ENCODE results near the gene SLC7A4. TPM values are rescaled to one million over a fixed set of nuclear protein-coding genes. Genes with fewer than 3 reads are reported as not detected.
"Not testable (repeated sequence)": the region's sequence is repeated elsewhere in the genome, so short reads cannot be mapped to it uniquely, and the experiment has no call there.

SLC7A4 gene
- total RNA-seq, 1 donor from 2014 or later = 0.25 TPM

- DNase-seq = no peak
- Histone ChIP-seq H3K4me1 (no peaks in the 10 kb centered on the region), H3K4me3 (no peak overlapping the region), H3K27ac (replicated peaks) (no peak overlapping the region), H3K27me3 (ENCODE audit: low read depth) (peaks cover 23% of the 10 kb centered on the region), H3K36me3 (no peaks in the 10 kb centered on the region), H3K9me3 (replicated peaks) (no peaks in the 10 kb centered on the region)
- TF ChIP-seq CTCF (IDR thresholded peaks at IDR 0.05; ENCODE audit: borderline replicate concordance) = no peak
- intact Hi-C loops (cut with micrococcal nuclease) = no loop called here
Observed at GRCh38 chr22:21051831-21052400, 19.6 kb upstream of the SLC7A4 start.

- H3K27me3 ChIP-seq (ENCODE audit: low read depth) = peaks cover 19% of the 10 kb centered on the region
- no peak overlapping the region for H3K27ac ChIP-seq (replicated peaks)
- no peak overlapping the region for H3K4me3 ChIP-seq
- H3K4me1 ChIP-seq = no peaks in the 10 kb centered on the region
- intact Hi-C loops (cut with micrococcal nuclease) = no loop called here
- TF ChIP-seq CTCF (IDR thresholded peaks at IDR 0.05; ENCODE audit: borderline replicate concordance) = no peak
- H3K36me3 ChIP-seq = no peaks in the 10 kb centered on the region
- no peaks in the 10 kb centered on the region for H3K9me3 ChIP-seq (replicated peaks)
- no peak for DNase-seq
Observed at GRCh38 chr22:21051145-21051830, 18.9 kb upstream of the SLC7A4 start.

GRCh38 chr22:21048965-21049364 is 16.6 kb upstream of the SLC7A4 start:
- H3K4me3 ChIP-seq; intact Hi-C loops (cut with micrococcal nuclease); DNase-seq; H3K9me3 ChIP-seq (replicated peaks); H3K27me3 ChIP-seq (ENCODE audit: low read depth); H3K36me3 ChIP-seq; H3K27ac ChIP-seq (replicated peaks): not testable (repeated sequence)
- peaks cover 19% of the 10 kb centered on the region for H3K4me1 ChIP-seq

- H3K9me3 ChIP-seq (replicated peaks); H3K4me3 ChIP-seq; DNase-seq; H3K36me3 ChIP-seq; intact Hi-C loops (cut with micrococcal nuclease); H3K27me3 ChIP-seq (ENCODE audit: low read depth); H3K27ac ChIP-seq (replicated peaks): not testable (repeated sequence)
- peaks cover 19% of the 10 kb centered on the region for H3K4me1 ChIP-seq
Observed at GRCh38 chr22:21048448-21048847, 16.1 kb upstream of the SLC7A4 start.

- DNase-seq = no peak
- intact Hi-C loops (cut with micrococcal nuclease) = no loop called here
- H3K4me1 ChIP-seq = peaks cover 19% of the 10 kb centered on the region
- peaks cover 6% of the 10 kb centered on the region for H3K27me3 ChIP-seq (ENCODE audit: low read depth)
- TF ChIP-seq CTCF (IDR thresholded peaks at IDR 0.05; ENCODE audit: borderline replicate concordance) = no peak
- no peak overlapping the region for H3K4me3 ChIP-seq
- no peaks in the 10 kb centered on the region for H3K36me3 ChIP-seq
- no peak overlapping the region for H3K27ac ChIP-seq (replicated peaks)
- H3K9me3 ChIP-seq (replicated peaks) = no peaks in the 10 kb centered on the region
Observed at GRCh38 chr22:21047730-21048129, 15.4 kb upstream of the SLC7A4 start.

GRCh38 chr22:21047035-21047661 is 14.8 kb upstream of the SLC7A4 start:
- intact Hi-C loops (cut with micrococcal nuclease) = no loop called here

More at GRCh38 chr22:21047035-21047661, 14.8 kb upstream of the SLC7A4 start:
- TF ChIP-seq CTCF (IDR thresholded peaks at IDR 0.05; ENCODE audit: borderline replicate concordance) = no peak
- H3K9me3 ChIP-seq (replicated peaks) = no peaks in the 10 kb centered on the region
- H3K27me3 ChIP-seq (ENCODE audit: low read depth) = peaks cover 6% of the 10 kb centered on the region
- H3K27ac ChIP-seq (replicated peaks) = no peak overlapping the region
- peaks cover 19% of the 10 kb centered on the region for H3K4me1 ChIP-seq
- no peak overlapping the region for H3K4me3 ChIP-seq
- no peaks in the 10 kb centered on the region for H3K36me3 ChIP-seq
- DNase-seq = no peak
